ENCODE measurements around the gene PPARG.

Gene PPARG

GRCh38 chr3:12388185-12388584 is 99.3 kb downstream of the PPARG start:
- Histone ChIP-seq H3K36me3 (ENCODE audit: control insufficient read depth, insufficient read depth, low read length) (no peaks in the 10 kb centered on the region), H3K9me3 (ENCODE audit: control insufficient read depth, low read length) (no peaks in the 10 kb centered on the region), H3K4me2 (ENCODE audit: low read length) (no peak overlapping the region), H3K9ac (no peak overlapping the region), H3K4me3 (ENCODE audit: low read depth, low read length) (no peak overlapping the region), H2AFZ (no peak overlapping the region), H3K27ac (no peak overlapping the region), H3K27me3 (ENCODE audit: control insufficient read depth, insufficient read depth, low read length) (no peaks in the 10 kb centered on the region), H3K79me2 (no peaks in the 10 kb centered on the region), H3K4me1 (no peaks in the 10 kb centered on the region)
- TF ChIP-seq, protein P1, sequence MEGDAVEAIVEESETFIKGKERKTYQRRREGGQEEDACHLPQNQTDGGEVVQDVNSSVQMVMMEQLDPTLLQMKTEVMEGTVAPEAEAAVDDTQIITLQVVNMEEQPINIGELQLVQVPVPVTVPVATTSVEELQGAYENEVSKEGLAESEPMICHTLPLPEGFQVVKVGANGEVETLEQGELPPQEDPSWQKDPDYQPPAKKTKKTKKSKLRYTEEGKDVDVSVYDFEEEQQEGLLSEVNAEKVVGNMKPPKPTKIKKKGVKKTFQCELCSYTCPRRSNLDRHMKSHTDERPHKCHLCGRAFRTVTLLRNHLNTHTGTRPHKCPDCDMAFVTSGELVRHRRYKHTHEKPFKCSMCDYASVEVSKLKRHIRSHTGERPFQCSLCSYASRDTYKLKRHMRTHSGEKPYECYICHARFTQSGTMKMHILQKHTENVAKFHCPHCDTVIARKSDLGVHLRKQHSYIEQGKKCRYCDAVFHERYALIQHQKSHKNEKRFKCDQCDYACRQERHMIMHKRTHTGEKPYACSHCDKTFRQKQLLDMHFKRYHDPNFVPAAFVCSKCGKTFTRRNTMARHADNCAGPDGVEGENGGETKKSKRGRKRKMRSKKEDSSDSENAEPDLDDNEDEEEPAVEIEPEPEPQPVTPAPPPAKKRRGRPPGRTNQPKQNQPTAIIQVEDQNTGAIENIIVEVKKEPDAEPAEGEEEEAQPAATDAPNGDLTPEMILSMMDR (IDR thresholded peaks at IDR 0.05): no peak

DNA sequence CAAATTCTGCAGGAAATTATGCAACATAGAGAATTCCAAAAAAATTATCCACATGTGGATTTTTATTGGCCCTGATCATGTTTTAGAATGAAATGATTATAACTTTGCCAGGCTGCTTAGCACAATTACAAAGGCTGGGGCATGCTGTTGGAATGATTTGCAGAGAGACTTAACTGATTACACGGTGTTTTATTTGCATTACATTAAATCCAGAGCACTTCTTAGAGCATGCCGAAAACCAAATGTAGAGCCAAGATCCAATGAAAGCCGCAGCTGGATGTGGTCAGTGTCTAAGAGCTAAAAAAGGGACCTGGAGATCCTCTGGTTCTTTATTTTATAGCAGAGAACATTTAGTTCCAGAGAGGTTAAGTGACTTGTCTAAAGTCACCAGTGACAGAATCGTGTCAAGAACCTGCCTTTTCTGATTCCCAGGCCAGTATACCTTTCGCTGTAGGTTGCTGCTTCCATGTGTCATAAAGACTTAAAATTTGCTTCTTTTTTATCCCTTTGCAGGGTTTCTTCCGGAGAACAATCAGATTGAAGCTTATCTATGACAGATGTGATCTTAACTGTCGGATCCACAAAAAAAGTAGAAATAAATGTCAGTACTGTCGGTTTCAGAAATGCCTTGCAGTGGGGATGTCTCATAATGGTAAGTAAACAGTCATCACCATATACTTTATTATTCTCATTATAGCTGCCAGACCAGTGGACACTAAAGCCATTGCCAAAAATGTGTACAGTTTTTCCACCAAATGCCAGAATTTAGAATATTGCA is 103.4 kb downstream of the PPARG start:
- no peaks in the 10 kb centered on the region for H3K79me2 ChIP-seq
- H3K4me3 ChIP-seq (ENCODE audit: low read depth, low read length): no peak overlapping the region
- no peaks in the 10 kb centered on the region for H3K4me1 ChIP-seq
- H3K27me3 ChIP-seq (ENCODE audit: control insufficient read depth, insufficient read depth, low read length): no peaks in the 10 kb centered on the region
- no peaks in the 10 kb centered on the region for H3K36me3 ChIP-seq (ENCODE audit: control insufficient read depth, insufficient read depth, low read length)
- H3K27ac ChIP-seq: no peak overlapping the region
- no peaks in the 10 kb centered on the region for H3K9me3 ChIP-seq (ENCODE audit: control insufficient read depth, low read length)
- no peak overlapping the region for H2AFZ ChIP-seq
- TF ChIP-seq, protein P1 (IDR thresholded peaks at IDR 0.05): no peak
- H3K4me2 ChIP-seq (ENCODE audit: low read length): no peak overlapping the region
- H3K9ac ChIP-seq: no peak overlapping the region

- no peak overlapping the region for H3K27ac ChIP-seq
- H3K36me3 ChIP-seq (ENCODE audit: control insufficient read depth, insufficient read depth, low read length): no peaks in the 10 kb centered on the region
- no peaks in the 10 kb centered on the region for H3K4me1 ChIP-seq
- no peaks in the 10 kb centered on the region for H3K27me3 ChIP-seq (ENCODE audit: control insufficient read depth, insufficient read depth, low read length)
- no peak overlapping the region for H3K4me3 ChIP-seq (ENCODE audit: low read depth, low read length)
- no peak overlapping the region for H2AFZ ChIP-seq
- no peak overlapping the region for H3K9ac ChIP-seq
- no peaks in the 10 kb centered on the region for H3K79me2 ChIP-seq
- no peaks in the 10 kb centered on the region for H3K9me3 ChIP-seq (ENCODE audit: control insufficient read depth, low read length)
- TF ChIP-seq, protein P1 (IDR thresholded peaks at IDR 0.05): no peak
- no peak overlapping the region for H3K4me2 ChIP-seq (ENCODE audit: low read length)
Observed at GRCh38 chr3:12393894-12394293, 105.0 kb downstream of the PPARG start.

DNA sequence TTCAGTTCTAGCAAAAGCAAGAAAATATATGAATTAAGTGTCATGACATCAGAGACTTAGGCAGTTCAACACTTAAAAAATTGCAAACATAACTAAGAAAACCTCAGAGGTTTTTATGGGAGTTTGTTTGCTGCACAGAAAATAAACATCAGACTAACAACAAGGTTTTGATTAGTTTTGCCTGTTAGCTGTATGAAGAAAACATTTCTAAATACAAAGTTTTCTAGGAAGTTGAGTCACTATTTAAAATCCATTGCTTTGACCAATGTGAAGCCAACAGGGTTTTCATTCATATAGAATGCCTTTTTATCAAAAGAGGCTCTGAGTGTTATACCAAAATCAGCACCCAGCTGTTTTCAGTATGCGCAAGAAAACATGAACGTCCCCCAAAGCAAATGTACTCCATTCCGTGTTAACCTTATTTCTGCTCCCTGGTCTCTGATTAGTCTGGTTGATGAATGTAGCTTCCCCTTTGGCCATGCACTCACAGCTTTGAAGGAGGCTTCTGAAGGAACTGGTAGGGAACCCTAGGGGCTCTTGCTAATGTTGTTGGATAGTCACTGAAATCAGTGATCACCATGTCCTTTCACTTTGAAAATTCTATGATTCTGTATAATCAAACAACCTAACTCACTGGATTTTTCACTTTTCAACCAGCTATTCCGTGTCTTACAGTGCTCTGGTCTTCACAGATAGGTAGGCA is 105.8 kb downstream of the PPARG start:
- H3K27ac ChIP-seq: no peak overlapping the region
- H3K4me1 ChIP-seq: no peaks in the 10 kb centered on the region
- H2AFZ ChIP-seq: no peak overlapping the region
- TF ChIP-seq, protein P1 (IDR thresholded peaks at IDR 0.05): no peak
- no peaks in the 10 kb centered on the region for H3K9me3 ChIP-seq (ENCODE audit: control insufficient read depth, low read length)
- H3K27me3 ChIP-seq (ENCODE audit: control insufficient read depth, insufficient read depth, low read length): no peaks in the 10 kb centered on the region
- no peaks in the 10 kb centered on the region for H3K79me2 ChIP-seq
- no peak overlapping the region for H3K4me3 ChIP-seq (ENCODE audit: low read depth, low read length)
- H3K9ac ChIP-seq: no peak overlapping the region
- H3K36me3 ChIP-seq (ENCODE audit: control insufficient read depth, insufficient read depth, low read length): no peaks in the 10 kb centered on the region
- no peak overlapping the region for H3K4me2 ChIP-seq (ENCODE audit: low read length)
